Measurements from ENCODE around the gene SHISAL2B. TPM values are rescaled to one million over a fixed set of nuclear protein-coding genes. Genes with fewer than 3 reads are reported as not detected.

SHISAL2B gene
- total and polyA plus RNA-seq, 2 donors (not counting 1 experiment from before 2014, with no cell fraction given): not detected

DNA sequence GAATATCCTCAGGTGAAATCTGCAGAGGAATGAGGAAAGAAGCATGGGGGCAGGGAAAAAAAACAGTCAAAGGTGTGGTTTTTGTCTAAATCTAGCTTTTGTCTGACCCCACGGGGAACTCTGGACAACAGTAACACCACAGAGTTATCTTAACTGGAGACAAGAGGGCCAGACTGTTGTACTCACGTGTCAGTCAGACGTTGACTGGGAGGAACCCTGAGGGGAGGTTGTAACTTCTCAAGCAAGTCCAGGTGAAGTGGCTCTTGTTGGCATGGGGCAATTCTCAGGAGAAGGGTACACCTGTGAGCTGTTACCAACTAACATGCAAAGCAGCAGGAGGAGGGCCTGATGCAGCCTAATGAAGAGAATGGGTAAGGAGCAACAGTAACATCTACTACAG lies 44.1 kb upstream of the SHISAL2B start:
- DNase-seq: no peak
- H3K36me3 ChIP-seq (replicated peaks in 1 of 2; ENCODE audit: control extremely low read depth in 1 of 2, control insufficient read depth in 1 of 2, extremely low read depth in 1 of 2, insufficient read depth in 2 of 2, low read length in 1 of 2): no peaks in the 10 kb centered on the region
- CTCF ChIA-PET: interaction anchor here (0.6 to 0.8 kb wide), 2 partner anchors 9 to 23 kb away, joined by 3 read pairs; no protein-coding TSS in a partner anchor
- H3K27me3 ChIP-seq (replicated peaks in 1 of 4; ENCODE audit: control extremely low read depth in 1 of 4, control insufficient read depth in 3 of 4, insufficient read depth in 4 of 4, low read length in 3 of 4): no peaks in the 10 kb centered on the region
- H3K27ac ChIP-seq (ENCODE audit: low read length in 2 of 2): no peak overlapping the region
- TF ChIP-seq, protein P1, sequence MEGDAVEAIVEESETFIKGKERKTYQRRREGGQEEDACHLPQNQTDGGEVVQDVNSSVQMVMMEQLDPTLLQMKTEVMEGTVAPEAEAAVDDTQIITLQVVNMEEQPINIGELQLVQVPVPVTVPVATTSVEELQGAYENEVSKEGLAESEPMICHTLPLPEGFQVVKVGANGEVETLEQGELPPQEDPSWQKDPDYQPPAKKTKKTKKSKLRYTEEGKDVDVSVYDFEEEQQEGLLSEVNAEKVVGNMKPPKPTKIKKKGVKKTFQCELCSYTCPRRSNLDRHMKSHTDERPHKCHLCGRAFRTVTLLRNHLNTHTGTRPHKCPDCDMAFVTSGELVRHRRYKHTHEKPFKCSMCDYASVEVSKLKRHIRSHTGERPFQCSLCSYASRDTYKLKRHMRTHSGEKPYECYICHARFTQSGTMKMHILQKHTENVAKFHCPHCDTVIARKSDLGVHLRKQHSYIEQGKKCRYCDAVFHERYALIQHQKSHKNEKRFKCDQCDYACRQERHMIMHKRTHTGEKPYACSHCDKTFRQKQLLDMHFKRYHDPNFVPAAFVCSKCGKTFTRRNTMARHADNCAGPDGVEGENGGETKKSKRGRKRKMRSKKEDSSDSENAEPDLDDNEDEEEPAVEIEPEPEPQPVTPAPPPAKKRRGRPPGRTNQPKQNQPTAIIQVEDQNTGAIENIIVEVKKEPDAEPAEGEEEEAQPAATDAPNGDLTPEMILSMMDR (IDR thresholded peaks at IDR 0.05): no peak
- TF ChIP-seq EZH2 (IDR thresholded peaks at IDR 0.05; ENCODE audit: borderline replicate concordance, insufficient read depth, low read depth, low read length, poor library complexity, severe bottlenecking): no peak
- 90% methylated on average over 2 of the region's 3 CpGs for WGBS (ENCODE audit: insufficient coverage)
- H3K27me3 Mint-ChIP-seq: no peaks in the 10 kb centered on the region
- no peaks in the 10 kb centered on the region for H4K20me1 ChIP-seq (ENCODE audit: control insufficient read depth, insufficient read depth, low read length, poor library complexity, severe bottlenecking)
- no peak overlapping the region for H2AFZ ChIP-seq (ENCODE audit: insufficient read depth, low read depth, low read length, poor library complexity, severe bottlenecking)
- H3K4me3 ChIP-seq (ENCODE audit: control extremely low read depth in 1 of 5, extremely low read depth in 1 of 5, insufficient read depth in 1 of 5, low read depth in 2 of 5, low read length in 4 of 5): no peak overlapping the region
- H3K9ac ChIP-seq (ENCODE audit: low read length): no peak overlapping the region
- H3K4me1 ChIP-seq (ENCODE audit: control insufficient read depth in 2 of 2, insufficient read depth in 2 of 2, low read length in 2 of 2): no peaks in the 10 kb centered on the region
- H3K9me3 Mint-ChIP-seq (ENCODE audit: insufficient read depth): no peaks in the 10 kb centered on the region
- no peaks in the 10 kb centered on the region for H3K4me1 Mint-ChIP-seq
- H3K9me3 ChIP-seq (ENCODE audit: control extremely low read depth in 1 of 3, control insufficient read depth in 2 of 3, insufficient read depth in 1 of 3, low read length in 2 of 3): no peaks in the 10 kb centered on the region
- no peak overlapping the region for H3K4me3 Mint-ChIP-seq
- POLR2A ChIA-PET: no interaction called here
- H3K4me2 ChIP-seq (replicated peaks; ENCODE audit: low read depth, low read length, poor library complexity, severe bottlenecking): no peak overlapping the region
- no peaks in the 10 kb centered on the region for H3K79me2 ChIP-seq (ENCODE audit: control insufficient read depth, insufficient read depth, low read length)
- no peak overlapping the region for H3K27ac Mint-ChIP-seq
- intact Hi-C loops (cut with micrococcal nuclease): no loop called here
- ATAC-seq (ENCODE audit: low read depth): no peak

DNA sequence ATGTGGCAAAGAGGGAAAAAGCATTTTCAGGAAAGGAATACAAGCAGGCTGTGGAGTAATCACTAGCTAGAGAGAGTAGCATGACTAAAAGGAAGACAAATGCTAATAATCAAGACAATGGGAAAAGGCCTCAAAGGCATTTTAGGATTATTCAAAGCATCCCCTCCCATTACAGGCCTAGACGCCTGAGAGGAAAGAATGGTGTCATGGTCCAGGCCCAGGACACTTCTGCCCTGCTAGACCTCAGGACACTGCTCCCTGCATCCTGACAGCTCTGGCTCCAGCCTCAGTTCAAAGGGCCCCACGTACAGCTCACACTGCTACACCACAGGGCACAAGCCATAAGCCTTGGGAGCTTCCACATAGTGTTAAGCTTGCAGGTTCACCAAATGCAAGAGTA lies 40.8 kb upstream of the SHISAL2B start:
- no peaks in the 10 kb centered on the region for H3K4me1 Mint-ChIP-seq
- no peaks in the 10 kb centered on the region for H3K27me3 Mint-ChIP-seq
- H3K79me2 ChIP-seq (ENCODE audit: control insufficient read depth, insufficient read depth, low read length): no peaks in the 10 kb centered on the region
- H4K20me1 ChIP-seq (ENCODE audit: control insufficient read depth, insufficient read depth, low read length, poor library complexity, severe bottlenecking): no peaks in the 10 kb centered on the region
- no peak overlapping the region for H3K9ac ChIP-seq (ENCODE audit: low read length)
- intact Hi-C loops (cut with micrococcal nuclease): no loop called here
- no peak overlapping the region for H2AFZ ChIP-seq (ENCODE audit: insufficient read depth, low read depth, low read length, poor library complexity, severe bottlenecking)
- H3K9me3 Mint-ChIP-seq (ENCODE audit: insufficient read depth): no peaks in the 10 kb centered on the region
- TF ChIP-seq, protein P1 (IDR thresholded peaks at IDR 0.05): no peak
- TF ChIP-seq EZH2 (IDR thresholded peaks at IDR 0.05; ENCODE audit: borderline replicate concordance, insufficient read depth, low read depth, low read length, poor library complexity, severe bottlenecking): no peak
- ATAC-seq (ENCODE audit: low read depth) (no peak), DNase-seq (no peak)
- ChIA-PET CTCF (interaction anchor here (1.6 kb wide), 1 partner anchor 14 kb away, joined by 3 read pairs; no protein-coding TSS in a partner anchor), POLR2A (no interaction called here)
- no peak overlapping the region for H3K4me2 ChIP-seq (replicated peaks; ENCODE audit: low read depth, low read length, poor library complexity, severe bottlenecking)
- no peak overlapping the region for H3K4me3 ChIP-seq (ENCODE audit: control extremely low read depth in 1 of 5, extremely low read depth in 1 of 5, insufficient read depth in 1 of 5, low read depth in 2 of 5, low read length in 4 of 5)
- H3K27ac ChIP-seq (ENCODE audit: low read length in 2 of 2): no peak overlapping the region
- H3K4me3 Mint-ChIP-seq: no peak overlapping the region
- H3K27ac Mint-ChIP-seq: no peak overlapping the region
- peaks cover 0 to 3% (median 0%) of the 10 kb centered on the region in 3 donors for H3K9me3 ChIP-seq (ENCODE audit: control extremely low read depth in 1 of 3, control insufficient read depth in 2 of 3, insufficient read depth in 1 of 3, low read length in 2 of 3)
- H3K36me3 ChIP-seq (replicated peaks in 1 of 2; ENCODE audit: control extremely low read depth in 1 of 2, control insufficient read depth in 1 of 2, extremely low read depth in 1 of 2, insufficient read depth in 2 of 2, low read length in 1 of 2): no peaks in the 10 kb centered on the region
- no peaks in the 10 kb centered on the region for H3K4me1 ChIP-seq (ENCODE audit: control insufficient read depth in 2 of 2, insufficient read depth in 2 of 2, low read length in 2 of 2)
- H3K27me3 ChIP-seq (replicated peaks in 1 of 4; ENCODE audit: control extremely low read depth in 1 of 4, control insufficient read depth in 3 of 4, insufficient read depth in 4 of 4, low read length in 3 of 4): no peaks in the 10 kb centered on the region
- WGBS (ENCODE audit: insufficient coverage): 90% methylated on average over 2 of the region's 2 CpGs

Data from B cell (primary cell).